ENCODE results near the gene AGPS. TPM values are rescaled to one million over a fixed set of nuclear protein-coding genes. Genes with fewer than 3 reads are reported as not detected.
"Not testable (repeated sequence)": the region's sequence is repeated elsewhere in the genome, so short reads cannot be mapped to it uniquely, and the experiment has no call there.

AGPS gene
- total and polyA plus RNA-seq, 2 of the 13 experiments (the other 11 are each of a cell fraction or from before 2014, with no cell fraction given) = 39.4 to 99.0 TPM

DNA sequence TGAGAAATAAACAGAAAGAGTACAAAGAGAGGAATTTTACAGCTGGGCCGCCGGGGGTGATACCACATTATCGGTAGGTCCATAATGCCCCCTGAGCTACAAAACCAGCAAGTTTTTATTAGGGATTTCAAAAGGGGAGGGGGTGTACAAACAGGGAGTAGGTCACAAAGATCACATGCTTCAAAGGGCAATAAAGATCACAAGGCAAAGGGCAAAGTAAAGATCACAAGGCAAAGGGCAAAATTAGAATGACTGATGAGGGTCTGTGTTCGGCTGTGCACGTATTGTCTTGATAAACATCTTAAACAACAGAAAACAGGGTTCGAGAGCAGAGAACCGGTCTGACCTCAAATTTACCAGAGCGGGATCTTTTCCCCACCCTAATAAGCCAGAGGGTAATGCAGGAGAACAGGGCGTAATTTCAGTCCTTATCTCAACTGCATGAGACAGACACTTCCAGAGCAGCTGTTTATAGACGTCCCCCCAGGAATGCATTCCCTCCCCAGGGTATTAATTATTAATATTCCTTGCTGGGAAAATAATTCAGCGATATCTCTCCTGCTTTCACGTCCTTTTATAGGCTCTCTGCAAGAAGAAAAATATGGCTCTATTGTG, 38.6 kb downstream of the AGPS start (continued):
- peak; percentile 7 for TF ChIP-seq RBM22 (optimal IDR thresholded peaks at IDR 0.05; ENCODE audit: low read length)
- 0 out of 2 replicates have a peak, but pooled peaks have one; percentile 38 for TF ChIP-seq KDM1A (CRISPR knock-in tag; IDR thresholded peaks at IDR 0.05)
- peak; percentile 92 for TF ChIP-seq POGZ (CRISPR knock-in tag; IDR thresholded peaks at IDR 0.05)
- TF ChIP-seq SOX6 (IDR thresholded peaks at IDR 0.05); EP300 (CRISPR knock-in tag; IDR thresholded peaks at IDR 0.05; ENCODE audit: borderline replicate concordance); HNF4G (CRISPR knock-in tag; IDR thresholded peaks at IDR 0.05; ENCODE audit: borderline replicate concordance, low read depth); SOX13 (IDR thresholded peaks at IDR 0.05): not testable (repeated sequence)
- TF ChIP-seq SOX6 (CRISPR knock-in tag; IDR thresholded peaks at IDR 0.05) = peak; percentile 46; the same call in 1 of the 2 replicates
- TF ChIP-seq TCF7 (IDR thresholded peaks at IDR 0.05; ENCODE audit: low read depth) = peak; percentile 56; the same call in 1 of the 2 replicates
- peak in 1 of 2 experiments; percentile 25; a peak in 1 of 4 replicates for TF ChIP-seq EP300 (IDR thresholded peaks at IDR 0.05; ENCODE audit: low read depth in 2 of 2, low read length in 2 of 2)
- TF ChIP-seq HNF4A (CRISPR knock-in tag; IDR thresholded peaks at IDR 0.05) = peak; percentile 85
- TF ChIP-seq NR2C2 (CRISPR knock-in tag; IDR thresholded peaks at IDR 0.05; ENCODE audit: borderline replicate concordance) = peak; percentile 55
- TF ChIP-seq ZMYM2 (CRISPR knock-in tag; IDR thresholded peaks at IDR 0.05) = peak; percentile 82
- peak; percentile 46; the same call in 1 of the 2 replicates for TF ChIP-seq HNF4G (IDR thresholded peaks at IDR 0.05; ENCODE audit: borderline replicate concordance, low read depth, low read length)
- TF ChIP-seq NR2F2 (IDR thresholded peaks at IDR 0.05; ENCODE audit: borderline replicate concordance, low read depth) = peak; percentile 64
- peak; percentile 57 to 80; a peak in 3 of 4 replicates for TF ChIP-seq NR2F1 (CRISPR knock-in tag; IDR thresholded peaks at IDR 0.05)
- TF ChIP-seq, protein P1, sequence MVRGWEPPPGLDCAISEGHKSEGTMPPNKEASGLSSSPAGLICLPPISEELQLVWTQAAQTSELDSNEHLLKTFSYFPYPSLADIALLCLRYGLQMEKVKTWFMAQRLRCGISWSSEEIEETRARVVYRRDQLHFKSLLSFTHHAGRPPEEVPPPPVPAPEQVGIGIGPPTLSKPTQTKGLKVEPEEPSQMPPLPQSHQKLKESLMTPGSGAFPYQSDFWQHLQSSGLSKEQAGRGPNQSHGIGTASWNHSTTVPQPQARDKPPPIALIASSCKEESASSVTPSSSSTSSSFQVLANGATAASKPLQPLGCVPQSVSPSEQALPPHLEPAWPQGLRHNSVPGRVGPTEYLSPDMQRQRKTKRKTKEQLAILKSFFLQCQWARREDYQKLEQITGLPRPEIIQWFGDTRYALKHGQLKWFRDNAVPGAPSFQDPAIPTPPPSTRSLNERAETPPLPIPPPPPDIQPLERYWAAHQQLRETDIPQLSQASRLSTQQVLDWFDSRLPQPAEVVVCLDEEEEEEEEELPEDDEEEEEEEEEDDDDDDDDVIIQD (CRISPR knock-in tag; IDR thresholded peaks at IDR 0.05; ENCODE audit: low read depth) = peak; percentile 98
- TF ChIP-seq TRIM24 (CRISPR knock-in tag; IDR thresholded peaks at IDR 0.05) = 0 out of 2 replicates have a peak, but pooled peaks have one; percentile 49
- peak in 1 of 2 experiments; percentile 19; a peak in 1 of 4 replicates for TF ChIP-seq SOX13 (CRISPR knock-in tag; conservative IDR thresholded peaks at IDR 0.05 in 1 of 2, IDR thresholded peaks at IDR 0.05 in 1 of 2)
- peak; percentile 73 for TF ChIP-seq NR2F6 (IDR thresholded peaks at IDR 0.05)
- peak; percentile 62; the same call in 1 of the 2 replicates for TF ChIP-seq NR2F6 (CRISPR knock-in tag; IDR thresholded peaks at IDR 0.05)
- peak; percentile 91 for TF ChIP-seq ZMYM4 (CRISPR knock-in tag; IDR thresholded peaks at IDR 0.05)
